ENCODE results near the gene OTOA.
"Not testable (repeated sequence)": the region's sequence is repeated elsewhere in the genome, so short reads cannot be mapped to it uniquely, and the experiment has no call there.

Gene OTOA

DNA sequence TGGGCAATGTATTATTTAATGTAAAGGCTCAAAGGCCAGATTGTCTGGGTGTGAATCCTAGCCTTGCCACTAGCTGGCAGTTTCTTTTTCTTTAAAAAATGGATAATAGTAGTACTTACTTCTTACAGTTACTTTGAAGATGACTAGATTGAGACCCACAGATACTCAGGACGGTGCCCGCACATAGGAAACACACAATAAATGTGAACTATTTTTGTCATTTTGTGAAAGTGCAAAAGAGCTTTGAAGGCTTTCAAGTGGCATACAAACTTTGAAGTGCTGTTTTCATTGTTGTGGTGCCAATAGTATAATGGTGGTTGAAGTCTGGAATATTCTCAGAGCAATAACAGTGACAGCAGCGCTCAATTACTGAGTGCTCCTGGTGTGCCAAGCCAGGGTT, 63.6 kb downstream of the OTOA start:
- no peak for DNase-seq

DNA sequence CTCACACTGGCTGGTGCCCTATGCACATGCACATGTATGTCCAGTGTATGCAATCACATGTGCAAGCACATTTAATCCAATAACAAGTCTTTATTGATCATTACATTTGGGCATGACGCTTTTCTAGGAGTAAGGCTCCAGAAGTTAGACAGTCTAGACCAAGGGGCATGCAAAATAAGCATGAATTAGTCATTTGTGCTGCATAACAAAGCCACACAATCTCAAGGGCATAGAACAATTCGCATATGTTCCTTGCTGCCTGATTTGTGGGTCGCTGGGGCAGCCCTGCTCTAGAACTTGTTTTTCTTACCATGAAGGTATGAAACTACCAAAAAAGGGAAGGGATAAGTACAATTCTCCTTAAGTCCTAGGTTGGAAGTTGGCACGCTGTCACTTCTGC, 67.5 kb downstream of the OTOA start:
- not testable (repeated sequence) for DNase-seq

DNA sequence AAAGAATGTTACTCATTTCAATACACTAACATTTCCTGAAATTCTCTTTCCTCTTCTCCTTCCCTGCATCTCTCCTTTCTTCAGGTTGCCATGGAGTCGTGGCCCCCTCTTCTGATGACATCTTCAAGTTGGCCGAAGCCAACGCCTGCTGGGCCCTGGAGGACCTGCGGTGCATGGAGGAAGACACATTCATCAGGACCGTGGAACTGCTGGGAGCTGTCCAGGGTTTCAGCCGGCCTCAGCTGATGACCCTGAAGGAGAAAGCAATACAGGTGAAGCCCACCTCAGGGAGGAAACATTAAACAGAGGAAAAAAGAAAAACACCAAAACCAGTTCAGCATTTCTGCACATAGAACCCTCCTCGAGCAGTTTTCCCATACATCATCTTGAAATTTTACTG, 76.9 kb downstream of the OTOA start:
- not testable (repeated sequence) for DNase-seq

DNA sequence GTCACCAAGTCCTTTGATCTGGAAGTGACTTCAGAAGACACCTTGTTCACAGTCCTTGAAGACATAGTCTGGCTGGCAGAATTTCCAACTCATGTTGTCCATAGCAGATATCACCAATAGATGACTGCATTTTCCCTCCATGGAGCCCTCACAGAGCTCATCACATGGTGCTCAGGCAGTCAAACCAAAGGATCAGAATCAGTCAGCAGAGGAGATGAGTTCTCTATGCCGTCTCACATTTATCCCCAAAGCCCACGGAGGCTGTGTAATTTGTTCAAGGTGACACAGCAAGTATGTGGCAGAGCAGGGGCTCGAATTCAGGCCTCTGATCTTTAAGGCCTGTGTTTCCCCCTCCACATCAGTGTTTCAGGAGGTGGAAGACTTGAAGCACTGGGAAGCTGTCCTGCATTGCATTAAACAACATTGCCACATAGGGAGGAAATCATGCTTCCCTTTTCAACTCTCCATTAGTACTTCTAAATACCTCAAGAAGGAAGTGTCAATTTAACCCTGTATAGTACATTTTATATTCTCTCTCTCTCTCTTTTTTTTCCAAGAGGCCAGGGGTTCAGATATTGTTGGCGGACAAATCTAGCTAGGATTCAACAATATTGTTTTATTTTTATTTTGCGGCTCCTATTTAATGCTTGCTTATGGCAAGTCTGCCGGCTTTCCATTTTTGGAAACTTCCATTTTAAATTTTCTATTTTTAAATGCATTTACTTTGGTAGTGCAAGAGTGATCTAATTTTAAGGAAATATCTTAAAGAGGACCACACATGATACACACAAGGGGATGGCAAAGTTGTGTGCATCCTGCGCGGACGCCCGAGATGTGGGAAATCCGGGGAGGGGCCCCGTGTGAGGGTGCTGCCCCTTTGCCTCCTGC, 92.7 kb downstream of the OTOA start:
- not testable (repeated sequence) for DNase-seq

DNA sequence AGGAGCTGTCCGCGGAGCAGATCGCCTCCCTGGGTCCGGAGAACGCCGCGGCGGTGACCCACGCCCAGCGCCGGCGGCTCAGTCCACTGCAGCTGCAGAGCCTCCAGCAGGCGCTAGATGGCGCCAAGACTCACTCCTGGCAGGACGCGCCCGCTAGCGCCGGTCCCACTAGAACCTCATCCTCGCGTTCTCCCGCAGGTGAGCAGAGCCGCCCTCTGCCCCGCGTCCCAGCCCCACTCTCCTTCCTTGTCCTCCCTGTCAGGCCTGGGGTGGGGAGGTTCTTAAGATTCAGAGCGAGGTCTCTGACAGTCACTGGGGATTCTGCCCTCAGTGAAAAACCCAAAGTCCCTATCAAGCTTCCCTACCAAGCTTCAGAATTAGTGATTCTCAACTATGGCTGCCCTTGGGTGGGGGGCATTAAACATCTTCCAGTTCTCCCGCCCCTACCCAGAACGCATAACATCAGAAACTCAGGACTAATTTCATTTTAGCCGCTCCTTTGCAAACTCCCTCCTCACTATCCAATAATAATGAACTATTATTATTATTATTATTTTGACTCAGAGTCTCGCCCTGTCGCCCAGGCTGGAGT, 93.4 kb downstream of the OTOA start:
- not testable (repeated sequence) for DNase-seq

DNA sequence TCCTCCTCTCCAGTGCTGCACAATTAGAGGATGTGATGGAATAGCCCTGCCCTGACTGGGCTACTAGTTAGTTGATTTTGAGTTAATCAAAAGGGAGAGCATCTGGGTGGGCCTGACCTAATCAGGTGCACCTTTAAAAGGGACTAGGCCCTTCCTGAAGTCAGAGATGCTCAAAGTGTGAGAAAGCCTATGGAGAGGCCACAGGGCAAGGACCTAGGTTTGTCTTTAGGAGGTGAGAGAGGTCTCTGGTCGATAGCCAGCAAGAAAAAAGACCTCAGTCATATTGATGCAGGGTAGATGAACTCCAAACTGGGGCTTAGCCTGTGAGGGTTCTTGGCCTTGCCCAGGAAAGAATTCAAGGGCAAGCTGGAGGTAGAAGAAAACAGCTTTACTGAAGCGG, 104.5 kb downstream of the OTOA start:
- DNase-seq: not testable (repeated sequence)

DNA sequence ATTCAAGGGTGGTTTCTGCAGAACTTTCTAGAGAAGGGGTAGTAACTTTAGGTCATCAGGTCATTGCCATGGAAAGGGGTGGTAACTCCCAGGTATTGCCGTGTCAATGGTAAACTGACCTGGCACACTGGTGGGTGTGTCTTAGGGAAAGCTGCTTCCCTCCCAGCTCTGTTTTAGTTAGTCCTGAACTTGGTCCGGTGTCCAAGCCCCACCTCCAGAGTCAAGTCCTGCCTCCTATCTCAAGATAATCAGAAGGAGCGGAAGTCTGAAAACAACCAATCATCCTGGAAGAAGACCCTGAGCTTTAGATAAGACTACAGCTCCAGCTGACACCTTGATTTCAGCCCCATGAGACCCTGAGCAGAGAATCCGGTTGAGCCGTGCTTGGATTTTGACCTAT, 105.0 kb downstream of the OTOA start:
- DNase-seq: not testable (repeated sequence)

DNA sequence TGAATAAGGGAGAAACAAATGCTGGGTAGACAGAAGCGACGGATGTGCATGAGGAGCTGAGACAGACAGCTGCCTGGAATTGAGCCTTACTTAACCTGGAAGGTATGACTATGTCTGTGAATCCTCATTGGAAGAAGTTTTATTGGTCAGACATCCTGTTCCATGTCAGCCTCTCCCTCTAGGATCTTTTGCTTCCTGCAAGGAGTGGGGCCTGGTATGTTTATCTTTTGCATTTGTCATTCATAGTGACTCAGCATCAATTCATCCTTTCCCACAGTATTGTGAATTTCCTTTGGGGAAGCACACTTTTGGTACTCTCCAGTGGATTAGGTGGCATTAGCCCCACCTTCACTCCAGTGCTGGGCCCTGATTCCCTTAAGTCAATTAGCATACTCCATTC, 105.5 kb downstream of the OTOA start:
- DNase-seq: not testable (repeated sequence)

DNA sequence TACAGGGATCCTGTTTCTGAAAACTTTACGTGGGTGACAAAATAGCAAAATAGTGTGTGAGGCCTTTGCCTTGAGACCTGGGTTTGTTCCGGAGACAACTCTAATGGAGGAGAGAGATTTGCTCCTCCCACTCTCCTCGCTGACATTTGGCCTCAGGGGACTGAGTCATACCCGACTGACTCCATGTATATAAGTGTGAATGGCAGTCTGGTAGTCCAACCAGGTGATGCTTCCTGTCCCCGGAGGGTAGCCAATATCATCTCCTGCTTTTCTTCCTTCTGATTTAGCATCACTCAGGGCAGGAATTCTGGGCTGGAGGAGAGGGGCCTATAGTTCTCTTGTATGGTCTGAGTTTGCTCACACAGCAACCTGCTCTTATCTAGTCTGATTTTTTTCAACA, 106.8 kb downstream of the OTOA start:
- DNase-seq: not testable (repeated sequence)

DNA sequence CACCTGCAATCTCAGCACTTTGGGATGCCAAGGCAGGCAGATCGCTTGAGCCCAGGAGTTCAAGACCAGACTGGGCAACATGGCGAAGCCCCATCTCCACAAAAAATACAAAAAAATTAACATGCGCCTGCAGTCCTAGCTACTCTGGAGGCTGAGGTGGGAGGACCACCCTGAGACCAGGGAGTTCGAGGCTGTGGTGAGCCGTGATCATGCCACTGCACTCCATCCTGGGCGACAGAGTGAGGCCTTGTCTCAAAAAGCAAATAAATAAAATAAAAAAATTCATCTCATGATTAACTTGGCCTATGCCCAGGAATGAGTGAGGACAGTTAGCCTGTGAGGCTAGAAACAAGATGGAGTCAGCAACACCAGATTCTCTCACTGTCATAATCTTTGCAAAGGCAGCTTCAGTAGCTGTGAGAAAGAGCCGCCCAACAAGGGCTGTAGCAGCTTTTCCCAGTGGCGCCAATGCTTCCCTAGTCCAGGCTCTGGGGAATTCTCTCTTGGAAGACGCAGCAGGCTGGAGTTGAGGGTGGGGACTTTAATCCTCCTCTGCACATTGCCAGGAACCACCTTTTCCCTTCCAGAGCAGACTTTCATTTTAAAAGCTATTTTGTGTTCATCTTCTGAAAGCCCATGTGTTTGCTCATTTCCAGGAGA, 108.9 kb downstream of the OTOA start:
- not testable (repeated sequence) for DNase-seq

DNA sequence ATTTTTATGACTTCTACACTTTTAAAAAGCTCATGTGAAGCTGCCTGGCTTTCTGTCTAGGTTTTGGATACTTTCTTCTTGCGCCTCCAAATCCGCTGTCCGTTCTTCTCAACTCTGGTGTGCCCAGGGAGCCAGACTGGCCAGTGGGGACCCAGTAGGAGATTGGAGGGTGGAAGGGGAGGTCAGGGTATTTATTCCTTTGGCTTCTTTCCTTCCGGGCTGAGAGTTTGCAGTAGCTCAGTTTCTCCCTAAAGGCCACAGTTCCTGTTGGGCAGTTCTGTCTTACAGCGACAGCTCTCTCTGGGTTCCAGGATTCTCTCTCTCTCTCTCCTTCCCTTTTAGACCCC, 109.4 kb downstream of the OTOA start:
- not testable (repeated sequence) for DNase-seq

DNA sequence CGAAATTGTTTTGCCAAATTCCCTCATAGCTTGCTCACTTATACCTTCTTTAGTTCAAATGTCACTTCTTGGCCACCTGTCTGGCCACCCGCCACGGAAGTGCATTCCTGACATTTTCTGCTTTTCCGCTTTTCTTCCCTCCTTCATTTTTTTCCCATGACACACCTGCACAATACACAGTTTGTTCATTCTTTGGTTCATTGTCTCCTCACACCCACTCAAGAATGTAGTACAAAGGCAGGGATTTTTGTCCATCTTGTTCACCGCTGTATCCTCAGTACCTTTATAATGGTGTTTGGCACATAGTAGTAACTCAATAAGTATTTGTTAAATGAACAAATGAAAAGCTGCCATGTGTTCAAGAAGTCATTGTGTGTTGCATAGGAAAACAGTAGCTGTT, 116.8 kb downstream of the OTOA start:
- DNase-seq: not testable (repeated sequence)

DNA sequence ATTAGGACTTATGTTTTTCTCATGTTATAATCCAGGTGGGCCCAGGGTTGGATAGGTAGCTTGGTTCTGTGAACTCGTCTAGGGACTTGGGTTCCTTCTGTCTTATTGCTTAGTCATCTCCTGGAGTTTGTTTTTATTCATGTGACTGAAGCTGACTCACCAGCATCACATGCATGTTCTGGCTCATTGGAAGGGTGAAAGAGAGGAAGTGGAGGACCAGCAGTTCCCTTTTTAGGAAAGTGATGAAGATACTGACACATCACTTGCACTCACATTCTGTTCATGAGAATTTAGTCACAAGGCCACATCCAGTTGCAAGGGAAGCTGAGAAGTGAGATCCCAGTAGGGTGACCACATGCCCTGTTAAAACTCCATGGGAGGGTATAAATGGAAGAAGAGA, 126.7 kb downstream of the OTOA start:
- not testable (repeated sequence) for DNase-seq

DNA sequence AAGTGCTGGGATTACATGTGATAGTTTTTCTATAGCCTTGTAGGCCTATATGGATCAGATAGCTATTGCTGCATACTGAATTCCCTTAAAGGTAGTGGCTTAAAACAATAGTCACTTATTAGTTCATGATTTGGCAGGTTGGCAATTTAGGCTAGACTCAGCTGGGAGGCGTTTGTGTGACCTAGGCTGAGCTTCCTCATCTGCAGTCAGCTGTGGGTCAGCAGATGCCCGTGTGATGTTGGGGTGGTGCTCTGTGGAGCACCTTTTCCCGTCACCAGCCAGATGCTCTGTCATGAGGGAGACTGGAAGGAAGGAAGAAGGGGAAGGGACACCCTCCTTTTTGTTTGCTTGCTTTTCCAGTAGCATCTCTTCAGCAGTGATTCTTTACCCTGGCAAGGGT, 129.5 kb downstream of the OTOA start:
- DNase-seq: not testable (repeated sequence)

DNA sequence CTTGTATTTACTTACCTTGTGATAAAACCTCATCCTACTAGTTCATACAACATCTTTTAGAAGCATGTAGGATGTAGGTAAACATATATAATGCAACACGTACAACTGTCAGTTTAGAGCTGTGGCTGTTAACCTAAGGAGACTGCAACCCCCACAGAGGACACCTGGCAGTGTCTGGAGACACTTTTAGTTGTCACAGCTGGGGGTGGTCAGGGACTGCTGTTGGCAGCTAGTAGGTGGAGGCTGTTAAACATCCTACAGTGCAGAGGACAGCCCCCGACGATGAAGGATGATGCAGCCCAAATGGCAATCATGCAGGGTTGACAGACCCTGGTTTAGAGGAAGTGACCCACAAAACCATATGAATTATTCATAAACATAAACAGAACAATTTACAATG, 134.8 kb downstream of the OTOA start:
- not testable (repeated sequence) for DNase-seq

DNA sequence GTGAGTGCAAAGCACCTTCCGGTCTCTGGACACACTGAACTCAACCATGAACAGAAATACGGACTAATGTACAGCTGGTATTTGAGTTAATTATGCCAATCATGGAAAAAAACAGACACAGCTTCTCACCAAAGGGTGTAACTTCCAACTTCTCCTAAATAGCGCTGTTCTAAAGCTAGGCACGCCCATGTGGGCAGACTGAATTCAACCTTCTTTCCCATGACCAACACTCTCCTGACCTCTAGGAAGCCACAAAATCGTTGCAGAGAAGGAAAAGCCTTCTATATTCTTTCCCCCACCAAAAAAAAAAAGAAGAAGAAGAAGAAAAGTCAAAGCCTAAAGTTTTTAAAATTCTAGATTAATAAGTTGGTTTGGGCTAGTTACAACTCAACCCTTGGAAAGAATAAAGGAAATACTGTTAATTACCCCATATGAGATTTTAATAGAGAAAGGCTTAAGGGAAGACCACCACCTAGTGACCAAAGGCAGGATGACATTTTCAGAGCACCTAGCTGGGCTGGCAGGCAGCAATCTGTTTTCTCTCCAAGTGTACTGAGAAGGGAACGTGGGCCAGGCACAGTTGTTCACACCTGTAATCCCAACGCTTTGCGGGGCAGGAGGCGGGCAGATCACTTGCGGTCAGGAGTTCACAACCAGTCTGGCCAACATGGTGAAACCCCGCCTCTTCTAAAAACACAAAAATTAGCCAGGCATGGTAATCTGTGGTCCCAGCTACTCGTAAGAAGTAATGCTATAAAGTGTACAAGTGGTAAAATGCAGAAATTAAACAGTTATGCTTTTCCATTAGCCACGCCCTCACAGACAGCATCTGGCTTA, 138.0 kb downstream of the OTOA start:
- not testable (repeated sequence) for DNase-seq

DNA sequence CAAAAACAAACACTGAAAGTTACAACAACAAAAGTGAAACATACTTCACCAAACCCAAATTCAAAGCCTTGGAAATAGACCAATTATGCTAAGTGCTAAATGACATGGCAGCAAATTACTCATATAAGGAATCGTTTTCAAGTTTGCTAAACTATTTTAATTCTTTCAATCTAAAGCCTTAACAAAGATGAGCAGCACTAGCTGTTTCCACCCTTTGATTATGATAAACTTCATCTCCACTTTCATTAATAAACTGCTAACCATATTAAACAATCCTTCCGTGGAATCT, 138.6 kb downstream of the OTOA start:
- DNase-seq: not testable (repeated sequence)

Data from DMS79 treated with DMSO at 0.1 percent for 48 hours (cell line).